ENCODE measurements around the gene SLC20A1. TPM values are rescaled to one million over a fixed set of nuclear protein-coding genes. Genes with fewer than 3 reads are reported as not detected.
"Not testable (repeated sequence)": the region's sequence is repeated elsewhere in the genome, so short reads cannot be mapped to it uniquely, and the experiment has no call there.

The SLC20A1 gene
- total and polyA plus RNA-seq, 2 experiments from 2014 or later: 135 to 191 TPM

DNA sequence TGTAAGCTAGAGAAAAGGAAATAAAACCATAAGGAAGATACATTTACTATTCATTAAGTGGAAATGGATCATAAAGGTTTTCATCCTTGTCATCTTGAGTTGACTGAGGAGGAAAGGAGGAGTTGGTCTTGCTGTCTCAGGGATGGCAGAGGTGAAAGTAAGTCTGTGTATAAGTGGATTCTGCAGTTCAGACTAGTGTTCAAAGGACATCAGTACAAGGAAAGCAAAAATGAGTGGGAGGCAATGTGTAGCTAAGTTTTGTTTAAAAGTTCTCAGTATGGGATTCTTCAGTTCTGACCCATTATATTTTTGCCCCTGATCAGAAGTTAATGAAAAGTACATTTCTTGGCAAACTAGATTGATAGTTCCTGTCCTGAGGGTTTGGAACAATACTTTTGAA is 18.9 kb downstream of the SLC20A1 start:
- H4K20me1 ChIP-seq (ENCODE audit: insufficient read depth): peaks cover 4% of the 10 kb centered on the region; the same call in 1 of the 2 replicates
- H3K9me2 ChIP-seq (ENCODE audit: insufficient read depth): no peaks in the 10 kb centered on the region
- H3K4me3 ChIP-seq: no peak overlapping the region
- H3K9me3 ChIP-seq (ENCODE audit: low read depth): no peaks in the 10 kb centered on the region
- peak overlapping the region; percentile 9; the same call in 1 of the 2 replicates for H3K27ac ChIP-seq
- H3K79me2 ChIP-seq (ENCODE audit: insufficient read depth): peaks cover 18% of the 10 kb centered on the region
- H3F3A ChIP-seq (ENCODE audit: insufficient read depth): peaks cover 81% of the 10 kb centered on the region
- no peaks in the 10 kb centered on the region for H3K4me1 ChIP-seq (ENCODE audit: insufficient read depth)
- in situ Hi-C loops (cut with MboI): no loop called here
- peaks cover 55% of the 10 kb centered on the region for H3K36me3 ChIP-seq (ENCODE audit: low read depth)
- no peak for DNase-seq
- H2AFZ ChIP-seq: no peak overlapping the region
- no peaks in the 10 kb centered on the region for H3K27me3 ChIP-seq (replicated peaks; ENCODE audit: insufficient read depth)
- TF ChIP-seq EZH2phosphoT487 (IDR thresholded peaks at IDR 0.05; ENCODE audit: insufficient read depth, low read depth) (no peak), EZH2 (IDR thresholded peaks at IDR 0.05; ENCODE audit: insufficient read depth, poor library complexity, severe bottlenecking) (no peak)
- no peak overlapping the region for H3K4me2 ChIP-seq (ENCODE audit: unreplicated experiment)
- no peak overlapping the region for H3K9ac ChIP-seq

GRCh38 chr2:112665113-112665780 is 19.5 kb downstream of the SLC20A1 start:
- H3K9me2 ChIP-seq (ENCODE audit: insufficient read depth): no peaks in the 10 kb centered on the region
- H3K4me2 ChIP-seq (ENCODE audit: unreplicated experiment): no peak overlapping the region
- H2AFZ ChIP-seq: no peak overlapping the region
- no peaks in the 10 kb centered on the region for H3K9me3 ChIP-seq (ENCODE audit: low read depth)
- peaks cover 50% of the 10 kb centered on the region for H3K36me3 ChIP-seq (ENCODE audit: low read depth)
- H4K20me1 ChIP-seq (ENCODE audit: insufficient read depth): peaks cover 4% of the 10 kb centered on the region; the same call in 1 of the 2 replicates
- in situ Hi-C loops (cut with MboI): no loop called here
- H3K27ac ChIP-seq: peak overlapping the region; percentile 20
- no peak for DNase-seq
- H3K4me1 ChIP-seq (ENCODE audit: insufficient read depth): no peaks in the 10 kb centered on the region
- no peak overlapping the region for H3K9ac ChIP-seq
- peaks cover 75% of the 10 kb centered on the region for H3F3A ChIP-seq (ENCODE audit: insufficient read depth)
- H3K79me2 ChIP-seq (ENCODE audit: insufficient read depth): peaks cover 12% of the 10 kb centered on the region; the same call in 1 of the 2 replicates
- WGBS, 2 experiments (ENCODE audit: low coverage in 1 of 2, low lambda C conversion rate in 2 of 2, missing lambda C conversion rate in 2 of 2): 89 to 90% methylated on average over 8 of the region's 8 CpGs
- TF ChIP-seq EZH2 (IDR thresholded peaks at IDR 0.05; ENCODE audit: insufficient read depth, poor library complexity, severe bottlenecking) (no peak), EZH2phosphoT487 (IDR thresholded peaks at IDR 0.05; ENCODE audit: insufficient read depth, low read depth) (no peak)
- H3K27me3 ChIP-seq (replicated peaks; ENCODE audit: insufficient read depth): no peaks in the 10 kb centered on the region
- no peak overlapping the region for H3K4me3 ChIP-seq

DNA sequence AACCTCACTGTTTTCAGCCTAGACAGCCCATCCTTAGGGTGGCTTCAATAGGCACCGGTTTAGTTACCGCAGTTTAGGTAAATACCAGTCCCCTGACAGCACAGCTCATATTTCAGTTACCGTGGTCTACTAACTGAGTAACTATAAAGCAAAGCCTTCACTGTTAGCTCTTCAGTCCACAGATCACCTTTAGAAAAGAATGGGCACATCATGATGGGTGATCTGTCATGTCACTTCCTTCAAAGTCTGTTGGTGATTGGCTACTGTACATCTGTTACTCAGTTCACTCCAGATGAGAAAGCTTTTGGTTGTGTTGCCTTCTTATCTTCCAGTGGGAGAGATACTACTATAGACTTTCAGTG is 21.0 kb downstream of the SLC20A1 start:
- Histone ChIP-seq H3K4me2 (ENCODE audit: unreplicated experiment) (no peak overlapping the region), H3F3A (ENCODE audit: insufficient read depth) (peaks cover 62% of the 10 kb centered on the region), H3K4me3 (no peak overlapping the region), H3K9me3 (ENCODE audit: low read depth) (no peaks in the 10 kb centered on the region), H3K36me3 (ENCODE audit: low read depth) (peaks cover 35% of the 10 kb centered on the region), H3K9ac (no peak overlapping the region), H3K27ac (no peak overlapping the region), H3K4me1 (ENCODE audit: insufficient read depth) (no peaks in the 10 kb centered on the region), H3K9me2 (ENCODE audit: insufficient read depth) (no peaks in the 10 kb centered on the region), H3K79me2 (ENCODE audit: insufficient read depth) (peaks cover 3% of the 10 kb centered on the region; the same call in 1 of the 2 replicates), H3K27me3 (replicated peaks; ENCODE audit: insufficient read depth) (no peaks in the 10 kb centered on the region), H4K20me1 (ENCODE audit: insufficient read depth) (peaks cover 2% of the 10 kb centered on the region; the same call in 1 of the 2 replicates), H2AFZ (no peak overlapping the region)
- no peak for TF ChIP-seq EZH2phosphoT487 (IDR thresholded peaks at IDR 0.05; ENCODE audit: insufficient read depth, low read depth)
- TF ChIP-seq EZH2 (IDR thresholded peaks at IDR 0.05; ENCODE audit: insufficient read depth, poor library complexity, severe bottlenecking): no peak
- 83 to 90% methylated on average over 3 of the region's 3 CpGs for WGBS, 2 experiments (ENCODE audit: low coverage in 1 of 2, low lambda C conversion rate in 2 of 2, missing lambda C conversion rate in 2 of 2)
- in situ Hi-C loops (cut with MboI): no loop called here
- no peak for DNase-seq

DNA sequence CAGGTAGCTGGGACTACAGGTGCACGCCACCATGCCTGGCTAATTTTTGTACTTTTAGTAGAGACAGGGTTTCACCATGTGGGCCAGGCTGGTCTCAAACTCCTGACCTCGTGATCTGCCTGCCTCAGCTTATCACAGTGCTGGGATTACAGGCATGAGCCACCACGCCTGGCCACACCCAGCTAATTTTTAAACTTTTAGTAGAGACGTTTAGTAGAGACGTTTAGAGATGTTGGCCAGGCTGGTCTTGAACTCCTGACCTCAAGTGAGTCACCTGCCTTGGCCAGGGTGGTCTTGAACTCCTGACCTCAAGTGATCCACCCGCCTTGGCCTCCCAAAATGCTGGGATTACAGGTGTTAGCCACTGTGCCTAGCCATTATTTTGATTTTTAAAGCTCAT is 21.8 kb downstream of the SLC20A1 start:
- H3K27me3 ChIP-seq (replicated peaks; ENCODE audit: insufficient read depth); H3K27ac ChIP-seq; in situ Hi-C loops (cut with MboI); H3K4me2 ChIP-seq (ENCODE audit: unreplicated experiment); DNase-seq; H3K9ac ChIP-seq; H3K9me2 ChIP-seq (ENCODE audit: insufficient read depth); H3K4me1 ChIP-seq (ENCODE audit: insufficient read depth); H3K79me2 ChIP-seq (ENCODE audit: insufficient read depth); H3K9me3 ChIP-seq (ENCODE audit: low read depth); H4K20me1 ChIP-seq (ENCODE audit: insufficient read depth); H2AFZ ChIP-seq; H3K4me3 ChIP-seq: not testable (repeated sequence)
- Histone ChIP-seq H3F3A (ENCODE audit: insufficient read depth) (peaks cover 56% of the 10 kb centered on the region), H3K36me3 (ENCODE audit: low read depth) (peaks cover 27% of the 10 kb centered on the region)
- WGBS, 2 experiments (ENCODE audit: low coverage in 1 of 2, low lambda C conversion rate in 2 of 2, missing lambda C conversion rate in 2 of 2): 77 to 78% methylated on average over 6 of the region's 6 CpGs

DNA sequence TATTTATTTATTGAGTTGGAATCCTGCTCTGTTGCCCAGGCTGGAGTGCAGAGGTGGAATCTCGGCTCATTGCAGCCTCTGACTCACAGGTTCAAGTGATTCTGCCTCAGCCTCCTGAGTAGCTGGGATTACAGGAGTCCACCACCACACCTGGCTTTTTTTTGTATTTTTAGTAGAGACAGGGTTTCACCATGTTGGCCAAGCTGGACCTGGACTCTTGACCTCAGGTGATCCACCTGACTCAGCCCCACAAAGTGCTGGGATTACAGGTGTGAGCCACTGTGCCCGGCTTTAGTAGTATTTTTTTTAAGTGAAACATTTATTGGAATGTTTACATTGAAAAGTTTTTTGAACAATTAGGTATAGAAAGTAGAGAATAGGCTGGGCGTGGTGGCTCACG is 23.9 kb downstream of the SLC20A1 start:
- TF ChIP-seq EZH2 (IDR thresholded peaks at IDR 0.05; ENCODE audit: insufficient read depth, poor library complexity, severe bottlenecking): no peak
- no peak for TF ChIP-seq EZH2phosphoT487 (IDR thresholded peaks at IDR 0.05; ENCODE audit: insufficient read depth, low read depth)
- no peaks in the 10 kb centered on the region for H4K20me1 ChIP-seq (ENCODE audit: insufficient read depth)
- WGBS, 2 experiments (ENCODE audit: low coverage in 1 of 2, low lambda C conversion rate in 2 of 2, missing lambda C conversion rate in 2 of 2): 93 to 95% methylated on average over 4 of the region's 4 CpGs

More for the DNA sequence above, 23.9 kb downstream of the SLC20A1 start:
- H3F3A ChIP-seq (ENCODE audit: insufficient read depth): peaks cover 35% of the 10 kb centered on the region
- no peaks in the 10 kb centered on the region for H3K4me1 ChIP-seq (ENCODE audit: insufficient read depth)
- H3K9ac ChIP-seq: no peak overlapping the region
- H3K4me3 ChIP-seq: no peak overlapping the region
- peaks cover 6% of the 10 kb centered on the region for H3K36me3 ChIP-seq (ENCODE audit: low read depth)
- DNase-seq: no peak
- no peaks in the 10 kb centered on the region for H3K27me3 ChIP-seq (replicated peaks; ENCODE audit: insufficient read depth)
- no peak overlapping the region for H2AFZ ChIP-seq
- no peak overlapping the region for H3K4me2 ChIP-seq (ENCODE audit: unreplicated experiment)
- no peaks in the 10 kb centered on the region for H3K79me2 ChIP-seq (ENCODE audit: insufficient read depth)
- no peaks in the 10 kb centered on the region for H3K9me2 ChIP-seq (ENCODE audit: insufficient read depth)
- H3K9me3 ChIP-seq (ENCODE audit: low read depth): no peaks in the 10 kb centered on the region
- H3K27ac ChIP-seq: no peak overlapping the region
- in situ Hi-C loops (cut with MboI): no loop called here

Data from GM23248 (cell line).